ENCODE data around the gene LRP11.
"Not testable (repeated sequence)": the region's sequence is repeated elsewhere in the genome, so short reads cannot be mapped to it uniquely, and the experiment has no call there.

LRP11 gene

DNA sequence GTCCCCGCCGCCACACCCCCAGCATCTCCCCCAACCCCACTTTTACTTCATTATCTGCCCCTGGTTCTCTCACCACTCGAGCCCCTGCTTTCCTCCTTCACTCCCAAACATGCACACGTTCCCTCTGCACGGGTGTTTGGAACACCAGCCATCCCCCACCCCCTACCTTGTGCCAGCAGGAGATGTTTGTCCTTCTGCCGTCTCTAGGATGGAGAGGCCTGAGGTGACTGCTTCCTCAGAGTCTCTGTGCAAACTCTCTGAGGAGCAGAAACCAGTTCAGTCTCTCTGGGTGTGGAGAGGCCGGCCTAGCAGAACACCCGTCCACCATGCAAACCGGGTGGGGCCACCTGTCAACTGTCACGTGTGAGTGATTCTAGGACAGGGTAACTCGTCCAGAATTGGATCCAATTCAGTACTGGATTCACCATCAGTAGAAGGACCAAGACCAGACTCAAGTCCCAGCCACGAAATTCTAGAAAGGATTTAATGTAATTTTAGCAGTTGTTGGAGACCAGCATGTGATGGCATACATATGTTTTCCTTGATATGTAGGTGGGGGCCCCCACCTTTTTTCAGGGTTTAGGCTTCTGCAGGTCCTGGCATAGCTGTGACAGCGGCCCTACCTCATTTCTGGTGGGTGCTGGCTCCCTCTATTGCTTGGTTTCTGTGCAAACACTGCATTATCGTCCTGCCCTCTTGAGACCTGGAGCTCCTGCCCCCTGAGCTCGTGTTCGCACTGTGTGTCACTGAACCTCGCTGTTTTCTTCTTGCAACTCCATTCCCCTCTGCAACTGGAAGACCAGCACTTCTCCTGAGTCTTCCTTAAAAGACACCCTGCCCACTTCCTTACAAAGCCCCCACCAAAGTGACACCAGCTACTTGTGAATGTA, 33.9 kb upstream of the LRP11 start, which contains the start of gene RAET1E:
RAET1E (minus strand) TSS at position 259 of the 890 bp plus-strand sequence. CDS start 7,212 bp downstream, outside the sequence.
- DNase-seq = no peak

DNA sequence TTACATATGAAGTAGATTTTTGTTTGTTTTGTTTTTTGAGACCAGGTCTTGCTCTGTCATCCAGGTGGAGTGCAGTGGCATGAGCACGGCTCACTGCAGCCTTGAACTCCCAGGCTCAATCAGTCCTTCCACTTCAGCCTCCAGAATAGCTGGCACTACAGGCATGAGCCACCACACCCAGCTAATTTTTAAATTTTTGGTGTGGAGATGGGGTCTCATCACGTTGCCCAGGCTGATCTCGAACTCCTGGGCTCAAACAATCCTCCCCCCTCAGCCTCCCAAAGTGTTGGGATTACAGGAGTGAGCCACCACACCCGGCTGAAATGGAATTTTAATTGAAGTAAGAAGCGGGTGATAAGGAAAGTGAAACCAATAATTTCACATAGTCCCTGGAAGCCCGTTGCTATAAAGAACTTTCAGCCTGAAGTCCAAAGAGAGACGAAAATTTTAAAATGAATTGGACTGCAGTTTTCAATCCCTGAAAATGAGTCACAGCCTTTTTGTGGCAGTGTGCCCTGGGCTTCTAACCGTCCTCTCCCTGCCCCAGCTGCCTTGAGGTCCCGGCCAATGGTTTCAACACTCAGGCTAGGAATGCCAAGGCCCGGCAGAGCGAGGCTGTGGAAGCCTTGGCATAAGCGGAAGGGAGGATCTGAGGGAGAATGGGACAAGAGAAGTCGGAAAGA, 33.0 kb upstream of the LRP11 start:
- DNase-seq = no peak

DNA sequence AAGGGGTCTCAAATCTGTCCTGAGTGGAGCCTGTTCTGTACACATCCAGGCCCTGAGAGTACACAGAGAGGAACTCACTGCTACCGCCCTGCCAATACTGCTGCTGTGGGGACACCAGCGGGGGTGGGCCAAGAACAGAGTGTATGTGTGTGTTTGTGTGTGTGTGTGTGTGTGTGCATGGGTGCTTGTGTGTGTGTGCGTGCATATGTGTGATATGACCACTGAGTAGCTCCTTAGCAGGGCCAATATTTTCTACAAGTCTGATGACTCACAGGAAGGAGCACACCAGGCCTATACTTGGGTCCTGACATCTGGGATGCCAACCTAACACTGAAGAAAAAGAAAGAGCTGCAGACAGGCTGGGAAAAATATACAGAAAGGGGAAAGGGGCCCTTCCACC, 32.3 kb upstream of the LRP11 start:
- DNase-seq = no peak

DNA sequence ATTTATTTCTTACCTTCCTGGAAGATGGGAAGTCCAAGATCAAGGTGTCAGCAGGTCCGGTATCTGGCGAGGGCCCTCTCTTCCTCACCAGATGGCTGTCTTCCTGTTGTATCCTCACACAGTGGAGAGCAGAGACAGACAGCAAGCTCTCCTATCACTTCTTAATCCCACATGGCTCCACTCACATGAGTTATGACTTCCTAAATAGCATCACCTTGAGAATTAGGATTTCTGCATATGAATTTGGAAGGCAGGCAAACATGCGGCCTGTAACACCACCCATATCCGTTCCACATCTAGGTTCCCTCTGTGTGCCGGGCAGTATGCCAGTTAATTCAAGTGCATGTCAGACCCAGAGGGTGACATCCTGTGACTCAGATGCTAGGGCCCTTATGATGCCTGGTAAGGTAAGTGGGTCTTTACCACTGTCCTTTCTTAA, 31.7 kb upstream of the LRP11 start:
- no peak for DNase-seq

DNA sequence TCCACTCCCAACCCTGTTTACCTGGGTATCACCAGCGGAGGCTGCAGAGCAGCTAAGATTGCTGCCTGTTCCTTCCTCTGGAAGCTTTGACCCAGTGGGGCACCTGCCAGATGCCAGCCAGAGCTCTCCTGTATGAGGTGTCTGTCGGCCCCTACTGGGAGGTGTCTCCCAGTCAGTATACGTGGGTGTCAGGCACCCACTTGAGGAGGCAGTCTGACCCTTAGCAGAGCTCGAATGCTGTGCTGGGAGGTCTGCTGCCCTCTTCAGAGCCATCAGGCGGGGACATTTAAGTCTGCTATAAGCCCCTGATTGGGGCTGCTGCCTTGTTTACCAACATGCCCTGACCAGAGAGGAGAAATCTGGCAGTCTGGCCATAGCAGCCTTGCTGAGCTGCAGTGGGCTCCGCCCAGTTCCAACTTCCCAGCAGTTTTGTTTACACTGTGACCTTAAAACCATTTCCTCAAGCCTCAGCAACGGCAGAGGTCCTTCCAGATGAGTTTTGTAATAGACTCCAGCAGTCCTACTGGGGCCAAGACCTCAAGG, 31.0 kb upstream of the LRP11 start:
- DNase-seq = no peak

- DNase-seq = not testable (repeated sequence)
Measured at GRCh38 chr6:149891864-149892263, 27.7 kb upstream of the LRP11 start.

DNA sequence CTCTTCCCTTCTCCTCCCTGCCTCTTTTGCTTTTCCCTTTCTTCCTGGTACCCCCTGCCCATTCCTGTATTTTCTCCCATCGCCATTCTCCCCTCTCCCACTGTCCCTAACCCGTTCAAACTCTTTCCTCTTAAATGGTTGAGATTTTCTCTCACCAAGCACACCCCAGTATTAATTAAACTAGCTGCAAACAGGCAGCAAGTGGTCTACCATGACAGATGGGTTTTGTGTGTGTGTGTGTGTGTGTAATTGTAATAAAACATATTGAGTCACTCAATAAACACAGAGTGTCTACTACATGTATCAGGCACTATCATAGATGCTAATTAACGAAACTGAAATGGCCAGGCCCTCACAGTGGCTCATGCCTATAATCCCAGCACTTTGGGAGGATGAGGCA, 27.1 kb upstream of the LRP11 start:
- no peak for DNase-seq

GRCh38 chr6:149890629-149891045, 26.5 kb upstream of the LRP11 start:
- no peak for DNase-seq

DNA sequence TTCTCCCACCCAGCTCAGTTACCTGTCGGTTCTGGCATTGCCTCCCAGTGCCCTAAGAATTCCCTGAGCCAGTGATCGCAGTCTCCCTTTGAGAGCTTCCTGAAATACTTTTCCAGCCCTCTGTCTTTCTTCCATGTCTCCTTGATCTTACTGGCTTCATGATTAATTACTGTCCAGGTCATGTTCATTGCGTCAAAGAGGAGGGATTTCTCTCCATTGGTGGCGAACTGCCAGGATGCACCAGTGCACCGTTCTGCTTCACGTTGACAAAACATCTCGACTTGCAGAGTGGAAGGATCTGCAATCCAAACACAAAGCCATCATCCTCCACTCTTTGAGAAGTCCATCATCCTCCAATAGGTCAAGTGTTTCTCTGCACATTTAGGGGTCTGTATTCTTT, 25.2 kb upstream of the LRP11 start:
- no peak for DNase-seq

DNA sequence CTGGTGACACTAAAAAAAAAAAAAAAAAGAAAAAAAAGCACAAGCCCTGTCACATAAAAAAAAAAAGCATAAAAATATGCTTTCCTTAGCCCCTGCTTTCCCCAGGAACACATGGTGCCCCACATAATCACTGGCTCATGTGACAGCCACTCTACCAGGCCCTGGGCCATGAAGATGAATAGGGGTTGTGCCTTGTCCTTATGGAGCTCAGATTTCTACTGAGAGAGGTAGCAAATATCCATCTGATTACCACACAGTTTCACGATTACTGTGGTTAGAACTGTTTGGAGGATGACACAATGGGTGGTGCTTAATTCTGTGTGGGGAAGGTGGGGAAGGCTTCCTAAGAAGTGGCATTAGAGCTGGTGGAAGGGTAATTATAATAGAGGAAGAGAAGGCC, 24.5 kb upstream of the LRP11 start:
- DNase-seq = no peak

GRCh38 chr6:149888093-149888492, 23.9 kb upstream of the LRP11 start:
- no peak for DNase-seq

DNA sequence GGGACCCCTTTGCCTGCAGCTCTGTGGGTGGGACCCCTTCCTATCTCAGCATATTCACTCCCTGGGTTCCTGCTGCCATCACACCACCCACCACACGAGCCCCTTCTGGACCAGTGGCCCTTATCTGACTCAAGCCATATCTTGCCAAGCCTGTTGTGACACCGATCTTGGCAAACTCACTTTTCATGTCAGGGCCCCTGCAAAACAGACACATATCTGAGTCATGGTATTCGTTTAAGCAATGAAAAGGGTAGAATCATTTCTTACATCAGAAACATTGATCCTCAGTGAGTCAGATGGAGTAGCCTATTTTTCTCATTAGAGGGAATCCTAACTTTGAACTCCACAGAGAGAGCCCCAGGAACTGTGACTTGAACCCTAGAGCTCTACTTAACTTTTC, 23.2 kb upstream of the LRP11 start:
- no peak for DNase-seq

DNA sequence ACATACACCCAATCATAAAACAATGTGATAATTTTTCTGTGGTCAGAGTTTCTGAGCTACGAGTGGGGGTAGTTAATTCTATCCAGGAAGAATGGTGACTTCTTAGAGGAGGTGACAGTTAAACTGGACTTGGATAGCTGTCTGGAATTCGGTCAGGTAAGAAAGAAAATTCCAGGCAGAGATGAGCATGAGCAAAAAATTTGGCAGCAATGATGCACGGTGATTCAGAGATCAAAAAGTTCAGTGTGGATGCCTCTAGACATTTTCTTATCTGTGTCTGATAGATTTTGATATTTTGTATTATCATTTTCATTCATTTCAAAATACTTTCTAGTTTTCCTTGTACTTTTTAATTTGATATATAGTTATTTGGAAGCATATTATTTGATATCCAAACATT, 21.7 kb upstream of the LRP11 start:
- DNase-seq = no peak

GRCh38 chr6:149884617-149885016, 20.5 kb upstream of the LRP11 start:
- no peak for DNase-seq

- no peak for DNase-seq
Measured at GRCh38 chr6:149884215-149884614, 20.1 kb upstream of the LRP11 start.

GRCh38 chr6:149881860-149882259, 17.7 kb upstream of the LRP11 start:
- DNase-seq = no peak

- DNase-seq = no peak
Measured at GRCh38 chr6:149881066-149881766, 17.1 kb upstream of the LRP11 start.

DNA sequence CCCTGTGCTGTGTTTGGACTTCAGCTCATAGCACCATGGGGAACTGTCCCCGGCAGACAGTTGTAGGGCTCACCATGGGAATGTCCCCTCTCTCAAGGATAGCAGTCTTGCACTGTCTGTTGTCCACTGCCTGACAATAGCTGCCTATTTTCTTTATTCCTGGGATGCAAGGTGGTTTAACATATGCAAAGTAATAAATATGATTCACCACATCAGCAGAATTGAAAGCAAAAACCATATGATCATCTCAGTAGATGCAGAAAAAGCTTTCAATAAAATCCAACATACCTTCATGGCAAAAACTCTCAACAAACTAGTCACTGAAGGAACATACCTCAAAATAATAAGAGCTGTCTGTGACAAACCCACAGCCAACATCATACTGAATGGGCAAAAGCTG, 13.5 kb upstream of the LRP11 start:
- DNase-seq = no peak

- DNase-seq = no peak
Measured at GRCh38 chr6:149876241-149876933, 12.2 kb upstream of the LRP11 start.

DNA sequence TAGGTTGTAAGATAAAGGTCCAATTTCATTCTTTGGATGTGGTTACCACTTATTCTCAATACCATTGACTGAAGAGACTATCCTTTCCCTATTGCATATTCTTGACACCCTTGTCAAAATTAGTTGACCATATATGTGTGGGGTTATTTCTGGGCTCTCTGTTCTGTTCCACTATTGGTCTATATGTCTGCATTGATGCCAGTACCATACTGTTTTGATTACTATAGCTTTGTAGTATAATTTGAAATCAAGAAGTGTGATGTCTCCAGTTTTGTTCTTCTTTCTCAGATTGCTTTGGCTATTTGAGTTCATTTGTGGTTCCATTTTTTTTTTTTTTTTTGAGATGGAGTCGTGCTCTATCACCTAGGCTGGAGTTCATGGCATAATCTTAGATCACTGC, 8.1 kb upstream of the LRP11 start:
- DNase-seq = no peak

- no peak for DNase-seq
Measured at GRCh38 chr6:149871182-149871581, 7.0 kb upstream of the LRP11 start.

GRCh38 chr6:149869275-149869892, 5.2 kb upstream of the LRP11 start:
- no peak for DNase-seq
